IPS-NIHi7 (cell line): ENCODE data around the gene HOXB7.
A peak's percentile ranks its signal among the peaks of the same experiment; 100 is the strongest.

Experiments
- DNase-seq: peaks from one replicate; pipeline ENCODE4 v3.0.0; 2012; ENCODE audit warnings: mixed read lengths; ENCODE audit errors: extremely low spot score

The HOXB7 gene

DNA sequence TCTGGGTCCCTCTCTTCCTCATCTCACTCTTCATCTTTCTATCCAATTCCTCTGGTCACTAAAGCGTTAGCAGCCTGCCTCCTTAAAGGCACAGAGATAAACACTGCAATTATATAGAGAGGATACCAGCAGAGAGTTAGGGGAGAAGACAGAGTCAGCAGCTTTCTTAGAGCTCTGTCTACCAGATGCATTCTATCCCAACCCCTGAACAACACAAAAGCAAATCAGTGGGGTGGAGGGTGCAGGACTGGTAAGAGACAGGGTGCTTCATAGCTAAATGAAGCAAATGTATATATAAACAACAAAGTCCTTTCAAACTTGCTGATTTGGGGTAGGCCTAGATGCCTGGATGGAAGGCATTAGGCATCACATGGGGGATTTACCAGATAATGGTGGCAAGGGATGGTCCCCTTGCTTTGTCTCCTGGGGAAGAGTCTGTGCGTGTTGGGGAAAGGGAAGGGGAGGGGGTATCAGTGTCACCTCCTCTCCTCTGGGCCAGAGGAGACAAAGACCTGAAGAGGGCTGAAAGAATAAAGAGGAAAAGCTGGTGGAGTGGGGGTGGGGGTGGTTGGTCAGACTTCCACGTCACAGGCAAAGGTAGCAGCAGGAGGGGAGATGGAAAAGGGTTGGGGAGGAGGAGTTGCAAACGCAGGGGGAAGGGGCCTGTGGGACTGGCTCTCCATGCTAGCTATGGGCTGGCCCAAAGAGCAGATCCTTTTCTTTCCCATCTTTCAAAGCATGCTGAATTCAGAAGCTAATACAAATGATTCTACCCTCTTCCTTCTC lies 44.7 kb downstream of the HOXB7 start:
- DNase-seq, result no peak

DNA sequence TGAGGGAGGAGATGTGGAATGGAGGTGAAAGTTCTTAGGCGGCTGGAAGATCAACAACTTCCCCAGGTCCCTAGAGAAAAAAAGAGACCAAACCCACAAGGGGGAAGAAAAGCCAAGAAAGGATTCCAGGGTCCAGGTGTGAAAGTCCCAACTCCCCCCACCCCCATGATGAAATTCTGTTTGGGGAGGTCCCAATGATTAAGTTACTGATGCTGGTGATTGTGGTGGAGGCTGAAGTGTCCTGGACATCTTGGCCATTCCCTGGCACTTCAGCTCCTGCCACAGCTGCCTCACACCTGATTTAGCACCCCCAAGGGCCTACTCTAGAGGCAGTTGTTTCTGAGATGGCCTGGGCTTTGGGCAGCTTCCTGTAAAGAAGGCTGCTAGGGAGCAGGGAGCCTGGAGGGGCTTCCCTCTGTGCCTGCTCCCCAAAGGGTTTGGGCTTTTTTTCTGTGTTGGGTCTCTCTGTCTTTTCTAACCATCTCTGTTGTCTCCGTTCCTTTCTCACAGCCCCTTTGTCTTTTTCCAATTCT lies 45.7 kb downstream of the HOXB7 start:
- DNase-seq, result no peak

GRCh38 chr17:48564188-48565021 lies 46.4 kb downstream of the HOXB7 start:
- DNase-seq, result peak; percentile 53

DNA sequence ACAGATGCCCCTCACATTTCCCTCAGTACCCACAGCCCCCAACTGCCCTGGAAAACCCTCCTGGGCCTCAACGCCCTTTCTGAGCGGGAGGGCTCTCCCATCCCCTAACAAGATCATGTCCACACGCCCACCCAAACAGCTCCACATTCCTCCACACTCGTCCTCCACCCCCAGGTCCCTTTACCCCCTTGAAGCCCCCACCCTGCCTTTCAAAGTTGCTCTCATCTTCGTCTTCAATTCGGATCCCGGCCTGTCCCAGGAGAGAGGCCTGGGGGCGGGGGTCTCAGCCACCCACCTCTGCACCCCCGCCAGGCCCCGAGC lies 47.0 kb downstream of the HOXB7 start:
- DNase-seq, result no peak

DNA sequence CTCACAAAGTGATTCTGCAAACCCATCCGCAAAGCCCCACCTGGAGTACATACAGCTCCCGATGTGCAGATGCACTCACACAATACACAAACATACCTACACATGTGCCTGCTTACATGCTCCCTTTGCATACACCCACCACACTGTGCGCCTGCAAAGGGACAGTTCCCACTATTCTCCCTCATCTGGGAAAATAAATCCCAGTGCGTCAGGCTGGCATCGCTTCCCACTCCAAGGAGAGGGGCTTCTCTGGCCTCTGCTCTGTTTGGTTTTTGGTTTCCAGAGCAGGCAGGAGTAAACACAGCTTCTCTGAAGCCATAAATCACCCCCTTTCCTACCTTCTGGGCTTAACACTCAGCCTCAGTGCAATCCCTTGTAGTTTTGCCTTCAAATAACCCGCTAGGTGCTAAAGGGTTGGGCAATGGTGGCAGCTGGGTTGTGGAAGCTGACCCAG lies 47.4 kb downstream of the HOXB7 start:
- DNase-seq, result no peak

DNA sequence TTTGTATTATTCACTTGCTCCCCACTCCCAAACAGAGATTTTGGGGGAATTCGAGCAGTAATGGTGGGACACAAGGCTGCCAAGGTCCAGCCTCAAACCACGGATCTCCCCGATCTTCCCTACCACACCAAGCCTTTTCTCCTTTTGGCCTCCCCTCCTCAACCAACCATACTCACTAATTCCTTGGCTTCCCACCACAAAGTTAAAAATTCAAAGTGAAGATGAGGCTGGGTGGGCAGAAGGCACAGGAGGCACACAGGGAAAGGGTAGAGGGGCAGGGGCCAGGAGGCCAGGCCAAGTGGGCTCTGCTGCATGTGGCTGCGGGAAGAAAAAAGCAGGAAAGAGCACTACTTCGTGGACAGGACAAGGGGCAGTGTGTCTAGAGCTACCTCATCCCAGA lies 47.9 kb downstream of the HOXB7 start:
- no peak for DNase-seq

- no peak for DNase-seq
These were observed 48.7 kb downstream of the HOXB7 start for GRCh38 chr17:48561884-48562810.

DNA sequence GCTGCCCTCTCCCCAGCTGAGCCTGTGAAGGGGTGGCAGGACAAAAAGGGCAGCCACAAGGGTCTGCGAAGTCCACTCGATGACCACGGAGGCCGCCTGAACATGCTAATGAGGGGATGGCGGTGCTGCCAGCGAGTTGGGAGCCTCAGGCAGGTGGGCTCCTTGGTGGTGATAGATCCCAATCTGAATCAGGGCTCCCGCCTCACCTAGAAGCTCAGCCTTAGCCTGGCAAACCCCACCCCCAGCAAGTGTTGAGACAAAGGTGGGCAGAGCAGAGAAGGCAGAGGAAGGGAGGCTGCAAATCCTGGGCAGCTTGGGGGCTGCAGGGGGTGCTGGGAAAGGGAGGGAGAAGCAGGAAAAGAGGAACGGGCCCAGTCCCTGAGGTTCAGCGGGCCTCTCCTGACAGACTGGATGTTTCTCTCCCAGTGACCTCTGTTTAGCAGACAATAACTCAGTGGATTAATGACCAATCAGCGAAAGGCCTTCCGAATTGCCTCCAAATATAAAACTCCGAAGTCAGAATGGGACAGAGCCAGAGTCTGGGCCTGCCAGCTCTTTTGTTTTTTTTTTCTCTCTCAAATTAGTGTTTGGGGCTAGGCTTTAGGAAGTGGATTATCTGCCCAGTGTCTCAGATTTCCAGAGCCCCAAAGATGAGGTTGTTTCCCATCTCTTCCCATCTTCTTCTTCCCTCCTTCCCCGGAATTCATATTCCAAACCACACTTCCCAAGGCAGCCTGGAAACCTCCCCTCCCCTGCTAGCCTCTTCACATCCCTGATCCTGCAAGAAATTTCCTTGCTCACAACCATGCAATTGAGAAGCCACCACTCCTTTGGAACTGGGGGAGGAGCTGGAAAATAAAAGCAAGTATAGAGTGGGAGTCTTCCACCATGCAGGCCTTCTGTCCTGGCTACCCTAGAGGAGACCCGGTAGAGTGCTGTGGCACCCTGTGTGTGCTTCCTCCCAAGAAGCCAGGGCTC lies 50.7 kb downstream of the HOXB7 start:
- DNase-seq, result no peak

DNA sequence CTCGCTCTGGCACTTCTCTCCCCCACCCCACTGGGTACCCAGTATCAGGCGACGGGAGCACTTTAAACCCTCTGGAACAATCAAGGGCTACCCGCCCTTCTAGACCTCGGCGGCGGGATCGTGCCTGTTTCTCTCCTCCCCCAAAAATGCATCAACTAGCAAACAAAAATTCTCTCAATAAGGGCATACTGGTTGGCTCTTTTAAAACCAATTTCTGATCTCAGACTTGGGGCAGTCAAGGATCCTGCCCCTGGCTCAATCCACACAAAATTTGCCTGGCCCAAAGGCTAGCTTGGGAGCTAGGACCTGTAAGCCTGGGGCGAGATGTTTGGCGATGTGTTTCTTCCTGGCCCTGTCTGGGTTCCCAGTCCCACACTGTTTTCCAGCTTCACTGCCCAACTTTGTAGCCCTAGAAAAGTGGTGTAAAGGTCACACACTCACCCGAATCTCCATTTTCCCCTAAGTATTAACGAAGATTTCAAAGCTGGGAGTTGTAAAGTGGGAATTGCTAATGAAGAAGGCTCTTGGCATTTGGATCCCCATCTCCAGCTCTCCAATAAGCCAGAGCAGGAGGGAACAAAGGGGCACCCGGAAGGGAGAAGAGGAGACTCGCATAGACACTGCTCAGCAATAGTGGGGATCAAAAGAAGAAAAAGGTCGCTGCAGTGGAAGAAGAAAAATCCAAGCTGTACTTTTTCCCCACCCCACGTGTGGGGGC lies 51.5 kb downstream of the HOXB7 start:
- DNase-seq, result no peak

GRCh38 chr17:48558831-48559121 lies 52.0 kb downstream of the HOXB7 start:
- DNase-seq, result no peak

- no peak for DNase-seq
These were observed 52.6 kb downstream of the HOXB7 start for GRCh38 chr17:48558057-48558830.
